Spinal cord (tissue), 10 donors: Measurements from ENCODE around the gene SLC4A1. TPM values are rescaled to one million over a fixed set of nuclear protein-coding genes. Genes with fewer than 3 reads are reported as not detected.
A peak's percentile ranks its signal among the peaks of the same experiment; 100 is the strongest.

Experiments
- DNase-seq, 6 donors: peaks; one replicate each; pipeline versions ENCODE4 v3.0.0 to v3.0.0-alpha.2; 2013 to 2015; ENCODE audit warnings: low spot score in 6 of 6, low read depth in 4 of 6
- H3K27ac ChIP-seq: one replicate; pipeline ENCODE4 v1.5.1; 2013; ENCODE audit warnings: low read depth, low read length, control low read depth
- H3K27me3 ChIP-seq: one replicate; pipeline ENCODE4 v1.6.1; 2013; ENCODE audit warnings: low read length; ENCODE audit not compliant: control insufficient read depth, insufficient read depth
- H3K36me3 ChIP-seq: one replicate; pipeline ENCODE4 v1.6.1; 2013; ENCODE audit warnings: low read length; ENCODE audit not compliant: control insufficient read depth, insufficient read depth
- H3K4me1 ChIP-seq: one replicate; pipeline ENCODE4 v1.6.1; 2013; ENCODE audit warnings: low read length; ENCODE audit not compliant: control insufficient read depth, insufficient read depth
- H3K4me3 ChIP-seq: one replicate; pipeline ENCODE4 v1.5.1; 2013; ENCODE audit warnings: low read depth, low read length, control low read depth
- H3K9me3 ChIP-seq: one replicate; pipeline ENCODE4 v1.6.1; 2013; ENCODE audit warnings: low read length; ENCODE audit not compliant: control insufficient read depth, insufficient read depth
- WGBS: methylation state at CpG from one replicate; pipeline ENCODE4 v1.1.5; 2013; ENCODE audit warnings: missing lambda C conversion rate; ENCODE audit not compliant: insufficient coverage; 5-methylcytosine and 5-hydroxymethylcytosine counted together
- polyA plus RNA-seq, 2 donors: library from polyadenylated mRNA; unstranded; fragments of 120-200 nt; gene quantifications; one replicate each; pipeline ENCODE4 v1.2.1, GENCODE V29; 2013; ENCODE audit not compliant: insufficient read length in 2 of 2
- total RNA-seq, 2 donors: library from RNA; depleted of rRNA in 1 of 2; stranded (reverse); fragments of 120-200 nt in 1 of 2; fragments of >200 nt in 1 of 2; gene quantifications; one replicate each; pipeline versions ENCODE4 v1.2.3 to v1.2.4, GENCODE V29; 2013 to 2014
- donor health status: healthy.

Gene SLC4A1
- total and polyA plus RNA-seq, 4 donors, result 3.9 to 34.6 (median 8.9) TPM

GRCh38 chr17:44223541-44224071 is 44.3 kb downstream of the SLC4A1 start:
- peaks cover 30% of the 10 kb centered on the region for H3K4me1 ChIP-seq
- WGBS, result 31% methylated on average over 4 of the region's 7 CpGs
- H3K9me3 ChIP-seq, result no peaks in the 10 kb centered on the region
- no peak overlapping the region for H3K4me3 ChIP-seq
- no peaks in the 10 kb centered on the region for H3K36me3 ChIP-seq
- DNase-seq, result peak in 2 of 6 donors; percentile 38 to 90
- H3K27ac ChIP-seq, result no peak overlapping the region
- H3K27me3 ChIP-seq, result no peaks in the 10 kb centered on the region

GRCh38 chr17:44222112-44222869 is 45.6 kb downstream of the SLC4A1 start:
- H3K27ac ChIP-seq, result peak overlapping the region; percentile 96
- no peaks in the 10 kb centered on the region for H3K9me3 ChIP-seq
- H3K4me1 ChIP-seq, result peaks cover 39% of the 10 kb centered on the region
- peaks cover 10% of the 10 kb centered on the region for H3K36me3 ChIP-seq
- DNase-seq, result peak in 3 of 6 donors; percentile 84 to 97 (median 93)
- 0% methylated on average over 35 of the region's 36 CpGs for WGBS
- peak overlapping the region; percentile 81 for H3K4me3 ChIP-seq
- H3K27me3 ChIP-seq, result no peaks in the 10 kb centered on the region

- Histone ChIP-seq H3K4me3 (peak overlapping the region; percentile 81), H3K9me3 (no peaks in the 10 kb centered on the region), H3K27me3 (no peaks in the 10 kb centered on the region), H3K27ac (peak overlapping the region; percentile 96), H3K4me1 (peaks cover 42% of the 10 kb centered on the region), H3K36me3 (peaks cover 15% of the 10 kb centered on the region)
- WGBS, result 0% methylated on average over 10 of the region's 17 CpGs
- DNase-seq, result no peak
These were observed 46.1 kb downstream of the SLC4A1 start for GRCh38 chr17:44221862-44222111.

- peaks cover 20% of the 10 kb centered on the region for H3K36me3 ChIP-seq
- under 1% methylated on average over 48 of the region's 54 CpGs for WGBS
- DNase-seq, result peak in 3 of 6 donors; percentile 76 to 96 (median 95)
- peak overlapping the region; percentile 81 for H3K4me3 ChIP-seq
- H3K27ac ChIP-seq, result peak overlapping the region; percentile 96
- no peaks in the 10 kb centered on the region for H3K27me3 ChIP-seq
- H3K4me1 ChIP-seq, result peaks cover 42% of the 10 kb centered on the region
- H3K9me3 ChIP-seq, result no peaks in the 10 kb centered on the region
These were observed 46.7 kb downstream of the SLC4A1 start for GRCh38 chr17:44221084-44221861.

- no peaks in the 10 kb centered on the region for H3K27me3 ChIP-seq
- H3K27ac ChIP-seq, result peak overlapping the region; percentile 96
- peaks cover 42% of the 10 kb centered on the region for H3K4me1 ChIP-seq
- under 1% methylated on average over 84 of the region's 108 CpGs for WGBS
- peak in 2 of 6 donors; percentile 50 to 75 for DNase-seq
- H3K36me3 ChIP-seq, result peaks cover 28% of the 10 kb centered on the region
- peak overlapping the region; percentile 85 for H3K4me3 ChIP-seq
- no peaks in the 10 kb centered on the region for H3K9me3 ChIP-seq
These were observed 47.5 kb downstream of the SLC4A1 start for GRCh38 chr17:44220213-44221083.

GRCh38 chr17:44219616-44220212 is 48.2 kb downstream of the SLC4A1 start, which contains the start of gene UBTF:
TSS of gene UBTF (minus strand) at chr17:44219675. CDS start at chr17:44218229, 1,446 bp downstream.
- peaks cover 42% of the 10 kb centered on the region for H3K4me1 ChIP-seq
- no peaks in the 10 kb centered on the region for H3K27me3 ChIP-seq
- H3K27ac ChIP-seq, result peak within 1 kb of the TSS; percentile 96
- H3K4me3 ChIP-seq, result peak within 1 kb of the TSS; percentile 85
- peak in 3 of 6 donors; percentile 69 to 93 (median 92) for DNase-seq
- H3K9me3 ChIP-seq, result no peaks in the 10 kb centered on the region
- 0% methylated on average over 57 of the region's 76 CpGs for WGBS
- H3K36me3 ChIP-seq, result peaks cover 35% of the 10 kb centered on the region

- H3K27me3 ChIP-seq, result no peaks in the 10 kb centered on the region
- peaks cover 41% of the 10 kb centered on the region for H3K36me3 ChIP-seq
- WGBS, result under 1% methylated on average over 73 of the region's 73 CpGs
- DNase-seq, result peak in 3 of 6 donors; percentile 52 to 88 (median 78)
- H3K4me3 ChIP-seq, result peak overlapping the region; percentile 21
- no peak overlapping the region for H3K27ac ChIP-seq
- no peaks in the 10 kb centered on the region for H3K9me3 ChIP-seq
- H3K4me1 ChIP-seq, result peaks cover 38% of the 10 kb centered on the region
These were observed 48.8 kb downstream of the SLC4A1 start for GRCh38 chr17:44219108-44219615.

GRCh38 chr17:44218344-44219107 is 49.4 kb downstream of the SLC4A1 start:
- peaks cover 31% of the 10 kb centered on the region for H3K4me1 ChIP-seq
- H3K27me3 ChIP-seq, result no peaks in the 10 kb centered on the region
- under 1% methylated on average over 52 of the region's 89 CpGs for WGBS
- H3K27ac ChIP-seq, result peak overlapping the region; percentile 65
- peak overlapping the region; percentile 59 for H3K4me3 ChIP-seq
- H3K9me3 ChIP-seq, result no peaks in the 10 kb centered on the region
- peaks cover 47% of the 10 kb centered on the region for H3K36me3 ChIP-seq
- DNase-seq, result peak in 3 of 6 donors; percentile 87 to 97 (median 97)
